Trophoblast cell (in vitro differentiated cells and primary cell): Measurements from ENCODE around the gene DNAJC4.

Experiments used
- DNase-seq, 2 donors: peaks; one replicate each; pipeline ENCODE4 v3.0.0-alpha.2; 2016
- H2AFZ ChIP-seq: 2 replicates; pipeline ENCODE4 v1.6.1; 2013; ENCODE audit warnings: low read length, moderate library complexity, mild to moderate bottlenecking; ENCODE audit not compliant: insufficient read depth, poor library complexity
- H2AK5ac ChIP-seq: 2 replicates; pipeline ENCODE4 v1.6.1; 2013; ENCODE audit warnings: mild to moderate bottlenecking, low read length
- H2BK120ac ChIP-seq: 2 replicates; pipeline ENCODE4 v1.6.1; 2013; ENCODE audit warnings: low read length, mild to moderate bottlenecking, moderate library complexity; ENCODE audit not compliant: insufficient read depth, poor library complexity
- H2BK12ac ChIP-seq: 2 replicates; pipeline ENCODE4 v1.6.1; 2013; ENCODE audit warnings: mild to moderate bottlenecking, low read length, moderate library complexity
- H2BK5ac ChIP-seq: 2 replicates; pipeline ENCODE4 v1.6.1; 2013; ENCODE audit warnings: low read length, low read depth, moderate library complexity, mild to moderate bottlenecking; ENCODE audit not compliant: poor library complexity
- H3K14ac ChIP-seq: 2 replicates; pipeline ENCODE4 v1.6.1; 2013; ENCODE audit warnings: mild to moderate bottlenecking, low read length
- H3K18ac ChIP-seq: 2 replicates; pipeline ENCODE4 v1.6.1; 2013; ENCODE audit warnings: mild to moderate bottlenecking, low read length
- H3K23ac ChIP-seq: 2 replicates; pipeline ENCODE4 v1.6.1; 2013; ENCODE audit warnings: low read length
- H3K27ac ChIP-seq: 2 replicates; pipeline ENCODE4 v1.5.1; 2013; ENCODE audit warnings: low read depth, mild to moderate bottlenecking, inconsistent platforms, low read length, moderate library complexity
- H3K27me3 ChIP-seq: 2 replicates; pipeline ENCODE4 v1.6.1; 2013; ENCODE audit warnings: inconsistent platforms, mild to moderate bottlenecking, low read length, moderate library complexity; ENCODE audit not compliant: insufficient read depth
- H3K36me3 ChIP-seq, 2 experiments: 1 replicate in 1 of 2; 2 replicates in 1 of 2; pipeline ENCODE4 v1.6.1; 2013; ENCODE audit warnings: low read length in 2 of 2, mild to moderate bottlenecking in 2 of 2, moderate library complexity in 1 of 2; ENCODE audit not compliant: insufficient read depth in 2 of 2, control insufficient read depth in 1 of 2
- H3K4ac ChIP-seq: 2 replicates; pipeline ENCODE4 v1.6.1; 2013; ENCODE audit warnings: low read depth, mild to moderate bottlenecking, low read length, moderate library complexity
- H3K4me1 ChIP-seq, 2 experiments: 1 replicate in 1 of 2; 2 replicates in 1 of 2; pipeline ENCODE4 v1.6.1; 2013; ENCODE audit warnings: low read length in 2 of 2, mild to moderate bottlenecking in 2 of 2, moderate library complexity in 1 of 2; ENCODE audit not compliant: insufficient read depth in 2 of 2, control insufficient read depth in 1 of 2
- H3K4me2 ChIP-seq: 2 replicates; pipeline ENCODE4 v1.6.1; 2013; ENCODE audit warnings: inconsistent platforms, mild to moderate bottlenecking, low read length, moderate library complexity
- H3K4me3 ChIP-seq: 2 replicates; pipeline ENCODE4 v1.5.1; 2013; ENCODE audit warnings: mild to moderate bottlenecking, low read depth, low read length, inconsistent platforms
- H3K79me1 ChIP-seq: one replicate; pipeline ENCODE4 v1.6.1; 2013; ENCODE audit warnings: low read length
- H3K79me2 ChIP-seq: 2 replicates; pipeline ENCODE4 v1.6.1; 2013; ENCODE audit warnings: low read length, mild to moderate bottlenecking; ENCODE audit not compliant: control insufficient read depth, insufficient read depth, poor library complexity
- H3K9ac ChIP-seq: 2 replicates; pipeline ENCODE4 v1.6.1; 2013; ENCODE audit warnings: mild to moderate bottlenecking, low read length
- H3K9me3 ChIP-seq: 2 replicates; pipeline ENCODE4 v1.6.1; 2013; ENCODE audit warnings: low read depth, mild to moderate bottlenecking, control low read depth, inconsistent platforms, low read length; ENCODE audit not compliant: insufficient read depth
- H4K12ac ChIP-seq: 2 replicates; pipeline ENCODE4 v1.6.1; 2013; ENCODE audit warnings: low read depth, mild to moderate bottlenecking, low read length, moderate library complexity
- H4K8ac ChIP-seq: 2 replicates; pipeline ENCODE4 v1.6.1; 2013; ENCODE audit warnings: low read depth, mild to moderate bottlenecking, low read length, moderate library complexity
- H4K91ac ChIP-seq: one replicate; pipeline ENCODE4 v1.6.1; 2013; ENCODE audit warnings: low read depth, mild to moderate bottlenecking, low read length, moderate library complexity
- WGBS: extraction: QIAGEN DNeasy Blood & Tissue Kit; methylation state at CpG from one replicate; pipeline ENCODE4 v1.1.7; 2013; ENCODE audit warnings: missing lambda C conversion rate; ENCODE audit not compliant: insufficient read length, insufficient coverage; ENCODE audit errors: extremely low coverage; 5-methylcytosine and 5-hydroxymethylcytosine counted together

Gene DNAJC4

GRCh38 chr11:64229744-64230170 lies 591 bp upstream of the DNAJC4 start:
- Histone ChIP-seq H3K79me2 (peaks cover 19% of the 10 kb centered on the region), H4K8ac (peak overlapping the region; percentile 71), H3K4me3 (peak overlapping the region; percentile 62), H4K12ac (peak overlapping the region; percentile 82), H3K4me2 (peak overlapping the region; percentile 94), H2BK5ac (no peak overlapping the region), H2AFZ (no peak overlapping the region), H2BK120ac (no peak overlapping the region), H4K91ac (peak overlapping the region; percentile 28), H3K14ac (peak overlapping the region; percentile 13), H3K79me1 (peaks cover 25% of the 10 kb centered on the region), H2AK5ac (no peak overlapping the region), H3K9ac (peak overlapping the region; percentile 45), H3K36me3 (peaks cover 1 to 2% of the 10 kb centered on the region in 2 experiments), H3K18ac (no peak overlapping the region), H3K23ac (no peak overlapping the region), H3K4ac (no peak overlapping the region), H3K9me3 (no peaks in the 10 kb centered on the region), H3K27me3 (no peaks in the 10 kb centered on the region), H3K4me1 (peaks cover 16 to 20% of the 10 kb centered on the region in 2 experiments), H2BK12ac (no peak overlapping the region), H3K27ac (peak overlapping the region; percentile 20)
- no peak for DNase-seq
- no CpG with 5 or more reads among the region's 13 CpGs for WGBS

GRCh38 chr11:64230985-64231365 lies 627 bp downstream of the DNAJC4 start:
- WGBS: no CpG with 5 or more reads among the region's 8 CpGs

GRCh38 chr11:64231546-64231945 lies 1.2 kb downstream of the DNAJC4 start:
- Histone ChIP-seq H3K79me1 (peaks cover 13% of the 10 kb centered on the region), H3K79me2 (peaks cover 10% of the 10 kb centered on the region), H3K18ac (no peak overlapping the region), H4K91ac (no peak overlapping the region), H3K9ac (no peak overlapping the region), H3K27me3 (no peaks in the 10 kb centered on the region), H3K23ac (no peak overlapping the region), H4K8ac (no peak overlapping the region), H2BK5ac (no peak overlapping the region), H3K4me1 (peaks cover 11% of the 10 kb centered on the region in 2 experiments), H4K12ac (no peak overlapping the region), H3K4me3 (no peak overlapping the region), H2BK120ac (no peak overlapping the region), H2AK5ac (no peak overlapping the region), H3K4me2 (no peak overlapping the region), H3K9me3 (no peaks in the 10 kb centered on the region), H3K14ac (no peak overlapping the region), H3K36me3 (peaks cover 0 to 4% of the 10 kb centered on the region in 2 experiments), H2BK12ac (no peak overlapping the region), H2AFZ (no peak overlapping the region), H3K27ac (no peak overlapping the region), H3K4ac (no peak overlapping the region)
- WGBS: no CpG with 5 or more reads among the region's 7 CpGs
- no peak for DNase-seq

More at GRCh38 chr11:64230985-64231365, 627 bp downstream of the DNAJC4 start:
- peak overlapping the region; percentile 50 for H3K18ac ChIP-seq
- H4K91ac ChIP-seq: peak overlapping the region; percentile 72
- no peak overlapping the region for H2BK12ac ChIP-seq
- H3K9ac ChIP-seq: peak overlapping the region; percentile 87
- no peak for DNase-seq
- H4K8ac ChIP-seq: peak overlapping the region; percentile 91
- H2BK5ac ChIP-seq: peak overlapping the region; percentile 65
- peak overlapping the region; percentile 65 for H2AFZ ChIP-seq
- no peaks in the 10 kb centered on the region for H3K9me3 ChIP-seq
- H3K4me1 ChIP-seq: peaks cover 12 to 13% of the 10 kb centered on the region in 2 experiments
- peak overlapping the region; percentile 94 for H3K4me2 ChIP-seq
- no peak overlapping the region for H3K4ac ChIP-seq
- no peaks in the 10 kb centered on the region for H3K27me3 ChIP-seq
- peaks cover 17% of the 10 kb centered on the region for H3K79me1 ChIP-seq
- peak overlapping the region; percentile 87 for H3K14ac ChIP-seq
- H3K4me3 ChIP-seq: peak overlapping the region; percentile 88
- no peak overlapping the region for H3K23ac ChIP-seq
- H4K12ac ChIP-seq: peak overlapping the region; percentile 89
- H2AK5ac ChIP-seq: no peak overlapping the region
- H3K36me3 ChIP-seq: peaks cover 0 to 2% of the 10 kb centered on the region in 2 experiments
- H3K79me2 ChIP-seq: peaks cover 14% of the 10 kb centered on the region
- peak overlapping the region; percentile 74 for H2BK120ac ChIP-seq
- H3K27ac ChIP-seq: no peak overlapping the region

GRCh38 chr11:64232182-64232966 lies 2.0 kb downstream of the DNAJC4 start:
- Histone ChIP-seq H4K8ac (no peak overlapping the region), H3K14ac (no peak overlapping the region), H3K18ac (no peak overlapping the region), H3K27ac (no peak overlapping the region), H3K9me3 (no peaks in the 10 kb centered on the region), H4K12ac (no peak overlapping the region), H3K79me1 (peaks cover 11% of the 10 kb centered on the region), H3K4me1 (peaks cover 5 to 7% of the 10 kb centered on the region in 2 experiments), H2AK5ac (no peak overlapping the region), H2BK120ac (no peak overlapping the region), H3K27me3 (no peaks in the 10 kb centered on the region), H2AFZ (no peak overlapping the region), H3K4ac (no peak overlapping the region), H2BK5ac (no peak overlapping the region), H3K36me3 (peaks cover 3 to 8% of the 10 kb centered on the region in 2 experiments), H3K4me2 (no peak overlapping the region), H3K9ac (no peak overlapping the region), H3K4me3 (no peak overlapping the region), H2BK12ac (no peak overlapping the region), H4K91ac (no peak overlapping the region), H3K23ac (no peak overlapping the region), H3K79me2 (peaks cover 10% of the 10 kb centered on the region)
- DNase-seq: no peak
- no CpG with 5 or more reads among the region's 15 CpGs for WGBS
